GM21825 (cell line): ENCODE data around the gene PPARG.
"Not testable (repeated sequence)": the region's sequence is repeated elsewhere in the genome, so short reads cannot be mapped to it uniquely, and the experiment has no call there.

Experiments
- ATAC-seq: cut with Tn5 transposase; IDR thresholded peaks from one replicate; pipeline ENCODE4 v1.9.1; 2021; ENCODE audit warnings: mild to moderate bottlenecking, moderate library complexity; ENCODE audit not compliant: unreplicated experiment

The PPARG gene

DNA sequence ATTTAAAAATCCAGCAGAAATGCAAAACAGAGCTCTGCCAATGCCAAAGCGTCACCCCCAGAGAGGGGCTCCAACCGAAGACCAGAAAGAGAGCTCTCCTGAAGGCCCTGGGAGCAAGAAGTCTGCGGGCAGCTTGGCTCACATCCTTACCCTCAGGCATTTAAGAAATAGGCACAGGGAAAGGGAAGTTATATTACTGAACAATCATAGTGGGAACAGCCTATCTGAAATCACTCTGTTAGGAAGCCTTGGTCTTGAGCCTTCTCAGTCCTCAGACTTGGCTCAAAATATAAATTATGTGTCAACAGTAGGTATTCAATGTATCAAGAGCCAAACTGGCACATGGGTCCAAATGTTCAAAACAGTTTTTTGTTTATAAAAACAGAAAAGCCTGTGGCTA is 10.3 kb upstream of the PPARG start:
- ATAC-seq: no peak

DNA sequence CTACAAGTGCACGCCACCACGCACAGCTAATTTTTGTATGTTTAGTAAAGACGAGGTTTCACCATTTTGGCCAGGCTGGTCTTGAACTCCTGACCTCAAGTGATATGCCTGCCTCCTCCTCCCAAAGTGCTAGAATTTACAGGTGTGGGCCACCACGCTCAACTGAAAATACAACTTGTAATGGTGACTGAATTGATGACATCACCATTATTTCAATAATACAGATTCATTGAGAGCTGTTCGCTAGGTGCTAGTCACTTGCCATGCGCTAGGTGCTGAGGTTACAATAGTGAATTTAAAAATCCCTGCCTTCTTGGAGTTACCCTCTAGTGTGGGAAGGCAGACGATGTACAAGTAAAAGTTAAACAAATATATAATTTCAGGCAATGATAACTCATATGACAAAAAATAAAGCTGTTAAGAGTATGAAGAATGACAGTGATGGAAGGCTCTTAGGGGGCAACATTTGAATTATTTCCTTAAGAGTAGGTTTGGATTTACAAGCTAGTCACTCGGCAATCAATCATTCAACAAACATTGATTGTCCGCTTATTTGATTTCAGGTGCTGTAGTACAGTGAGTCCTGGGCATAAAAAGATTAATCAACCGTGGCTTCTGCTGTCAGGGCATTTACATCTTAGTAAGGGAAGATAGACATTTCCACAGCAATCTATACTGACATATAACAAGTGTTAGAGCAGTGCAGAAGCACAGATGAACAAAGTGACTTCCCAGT is 9.1 kb upstream of the PPARG start:
- no peak for ATAC-seq

DNA sequence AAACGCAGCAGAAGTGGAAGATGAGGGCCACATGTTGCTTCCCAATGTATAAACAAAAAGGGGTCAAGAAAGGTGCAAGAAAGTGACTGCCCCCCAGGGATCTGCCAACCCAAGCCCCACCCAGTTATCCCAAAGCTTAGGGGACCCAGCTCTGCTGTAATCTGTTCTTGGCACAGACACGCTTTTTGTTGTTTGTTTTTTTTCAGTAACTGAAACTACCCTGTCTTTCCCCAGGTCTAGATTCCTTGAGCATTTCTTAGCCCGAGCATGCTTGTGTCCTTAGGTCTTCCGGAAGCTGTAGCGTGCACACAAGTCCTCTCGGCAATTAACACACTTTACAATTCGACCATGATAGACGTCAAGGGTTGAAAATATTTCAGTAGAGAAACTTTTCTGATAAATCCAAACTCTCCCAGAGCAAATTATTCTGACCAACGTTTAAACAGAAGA is 8.5 kb upstream of the PPARG start:
- ATAC-seq: no peak

DNA sequence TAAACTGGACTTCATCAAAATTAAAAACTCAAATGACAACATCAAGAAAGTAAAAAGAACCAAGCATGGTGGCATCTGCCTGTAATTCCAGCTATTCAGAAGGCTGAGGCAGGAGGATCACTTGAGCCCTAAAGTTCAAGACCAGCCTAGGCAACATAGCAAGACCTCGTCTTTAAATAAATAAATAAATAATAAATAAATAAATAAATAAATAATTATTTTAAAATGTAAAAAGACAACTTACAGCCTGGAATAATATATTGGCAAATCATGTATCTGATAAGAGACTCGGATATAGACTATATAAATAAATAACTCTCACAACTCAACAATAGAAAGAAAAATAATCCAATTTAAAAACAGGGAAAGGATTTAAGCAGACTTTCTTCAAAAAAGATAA is 4.3 kb upstream of the PPARG start:
- ATAC-seq: no peak

GRCh38 chr3:12285003-12285555 is 3.8 kb upstream of the PPARG start:
- ATAC-seq: no peak

DNA sequence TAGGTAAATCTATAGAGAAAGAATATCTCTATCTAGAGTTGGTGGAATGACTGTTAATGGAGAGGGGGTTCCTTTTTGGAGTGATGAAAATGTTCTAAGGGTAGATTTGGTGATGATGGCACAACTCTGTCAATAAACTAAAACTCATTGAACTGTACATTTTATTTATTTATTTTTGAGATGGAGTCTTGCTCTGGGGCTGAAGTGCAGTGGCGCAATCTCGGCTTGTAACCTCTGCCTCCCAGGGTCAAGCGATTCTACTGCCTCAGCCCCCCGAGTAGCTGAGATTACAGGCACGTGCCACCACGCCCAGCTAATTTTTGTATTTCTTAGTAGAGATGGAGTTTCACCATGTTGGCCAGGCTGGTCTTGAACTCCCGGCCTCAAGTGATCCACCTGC is 3.1 kb upstream of the PPARG start:
- ATAC-seq: not testable (repeated sequence)

GRCh38 chr3:12286504-12286903 is 2.4 kb upstream of the PPARG start:
- ATAC-seq: no peak

DNA sequence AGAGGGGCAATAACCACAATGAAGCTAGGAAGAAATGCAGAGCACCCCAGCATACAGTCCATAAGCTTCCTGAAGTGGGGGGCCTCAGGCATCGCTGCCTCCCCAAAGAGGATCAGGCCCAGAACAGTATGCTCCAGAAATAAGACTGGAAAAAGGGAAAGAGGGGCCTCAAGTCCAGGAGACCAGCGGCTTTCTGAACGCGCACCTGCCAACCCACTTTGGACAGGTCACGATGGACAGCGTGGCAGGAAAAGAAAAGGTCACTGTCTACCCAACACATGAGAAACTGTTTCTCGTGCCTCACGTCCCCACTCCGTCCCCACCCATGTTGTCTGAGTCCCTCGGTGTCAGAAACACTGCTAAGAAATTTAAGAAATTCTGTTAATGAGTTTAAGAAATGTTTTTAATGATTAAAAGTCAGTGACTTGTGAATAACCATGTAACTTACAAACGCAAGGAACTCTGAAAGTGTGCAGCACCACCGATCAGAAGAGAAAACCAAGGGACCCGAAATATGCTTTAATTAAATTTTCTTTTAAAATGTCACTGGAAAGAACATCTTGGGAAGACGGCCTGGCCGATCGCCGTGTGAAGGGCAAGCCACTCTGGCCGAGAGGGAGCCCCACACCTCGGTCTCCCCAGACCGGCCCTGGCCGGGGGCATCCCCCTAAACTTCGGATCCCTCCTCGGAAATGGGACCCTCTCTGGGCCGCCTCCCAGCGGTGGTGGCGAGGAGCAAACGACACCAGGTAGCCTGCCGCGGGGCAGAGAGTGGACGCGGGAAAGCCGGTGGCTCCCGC is 1.7 kb upstream of the PPARG start:
- ATAC-seq: no peak

- ATAC-seq: no peak
Measured at GRCh38 chr3:12287727-12288181, 1.1 kb upstream of the PPARG start.

- no peak for ATAC-seq
Measured at GRCh38 chr3:12289524-12289923, 654 bp downstream of the PPARG start.

- ATAC-seq: no peak
Measured at GRCh38 chr3:12292770-12293169, 3.9 kb downstream of the PPARG start.

GRCh38 chr3:12294885-12295580 is 6.2 kb downstream of the PPARG start:
- no peak for ATAC-seq

DNA sequence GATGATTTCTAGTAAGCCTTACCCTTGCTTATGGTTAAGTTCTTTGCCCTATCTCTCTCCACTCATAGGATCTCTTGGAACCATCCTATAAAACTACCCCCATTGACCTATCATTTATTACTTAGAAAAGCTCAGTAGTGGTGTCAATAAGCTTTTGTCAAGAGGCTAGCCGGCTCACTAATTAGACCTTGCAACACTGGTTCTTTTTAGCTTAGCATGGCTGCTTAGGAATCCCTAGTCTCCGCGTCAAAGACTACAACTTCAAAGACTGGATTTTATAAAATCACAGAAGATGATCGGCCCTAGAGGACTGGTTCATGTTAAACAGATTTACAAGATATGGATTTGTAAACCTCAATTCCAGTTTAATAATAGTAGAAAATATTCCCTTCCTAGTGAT is 7.6 kb downstream of the PPARG start:
- ATAC-seq: no peak

DNA sequence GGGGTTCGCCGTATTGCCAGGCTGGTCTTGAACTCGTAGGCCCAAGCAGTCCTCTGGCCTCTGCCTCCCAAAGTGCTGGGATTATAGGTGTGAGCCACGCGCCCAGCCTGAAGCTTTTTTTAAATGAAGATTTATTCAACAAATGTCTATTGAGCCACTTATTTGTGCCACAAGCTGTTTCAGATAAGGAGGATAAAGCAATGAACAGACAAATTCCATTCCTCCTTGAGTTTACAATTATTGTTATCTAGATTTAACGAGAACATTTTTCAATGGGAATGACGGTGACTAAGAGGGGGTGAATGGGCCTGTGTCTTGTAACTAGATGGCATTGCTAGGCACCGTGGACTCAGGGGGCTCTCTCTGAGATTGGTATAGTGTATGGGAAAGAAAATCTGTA is 10.2 kb downstream of the PPARG start:
- ATAC-seq: no peak

GRCh38 chr3:12300137-12300536 is 11.3 kb downstream of the PPARG start:
- no peak for ATAC-seq

GRCh38 chr3:12301031-12301430 is 12.2 kb downstream of the PPARG start:
- ATAC-seq: no peak

DNA sequence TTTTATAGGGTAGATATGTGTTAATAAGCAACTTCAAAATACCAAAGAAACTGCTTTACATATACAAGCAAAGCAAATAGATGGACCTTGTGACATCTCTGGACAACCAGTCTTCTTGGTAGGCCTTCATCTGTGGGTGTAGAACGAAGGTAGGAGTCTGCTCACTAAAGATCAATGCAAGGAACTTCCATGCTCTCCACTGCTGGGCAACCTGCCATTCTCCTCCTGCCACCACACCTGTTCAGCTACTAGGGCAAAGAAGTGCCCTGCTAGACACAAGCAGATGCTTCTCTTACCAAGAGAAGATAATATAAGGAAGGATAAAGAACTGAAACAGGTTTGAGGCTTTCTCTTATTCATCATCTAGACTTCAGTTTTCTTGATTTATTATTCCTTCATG is 12.6 kb downstream of the PPARG start:
- no peak for ATAC-seq

DNA sequence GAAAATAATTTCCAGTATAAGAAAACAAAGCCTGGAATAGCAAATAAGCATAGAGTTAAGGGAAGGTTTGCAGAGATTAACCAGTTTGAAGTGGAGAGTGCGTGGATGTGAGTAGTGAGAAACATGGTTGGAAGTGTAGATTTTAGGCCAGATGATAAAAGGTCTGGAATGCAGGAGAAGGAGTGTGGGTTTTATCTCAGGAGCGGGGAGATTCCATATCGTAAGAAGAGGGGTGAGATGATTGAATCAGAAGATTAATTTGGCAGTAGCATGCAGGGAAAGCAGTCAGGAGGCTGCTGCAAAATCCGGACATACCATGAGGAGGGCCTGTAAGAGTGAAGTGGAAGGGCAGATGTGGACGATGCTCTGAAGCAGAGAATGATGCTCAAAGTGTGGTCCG is 13.7 kb downstream of the PPARG start:
- ATAC-seq: no peak

DNA sequence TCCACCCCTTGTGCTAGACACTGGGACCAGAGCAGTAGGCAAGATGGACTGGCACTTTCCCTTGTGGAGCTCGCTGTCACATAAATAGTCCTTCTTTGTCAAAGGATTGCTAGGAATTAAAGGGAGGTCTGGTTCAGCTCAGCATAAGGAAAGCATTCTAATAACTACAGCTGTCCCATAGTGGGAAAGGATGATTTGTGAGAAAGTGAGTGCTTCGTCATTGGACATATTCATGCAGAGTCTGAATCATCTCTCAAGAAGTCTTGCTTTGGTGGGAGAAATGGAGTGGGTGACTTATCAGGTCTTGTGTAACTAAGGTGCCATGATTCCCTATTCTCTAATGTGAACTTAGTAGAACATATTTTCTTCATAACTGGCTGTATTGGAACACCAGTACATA is 14.7 kb downstream of the PPARG start:
- ATAC-seq: no peak

- ATAC-seq: no peak
Measured at GRCh38 chr3:12303993-12304392, 15.1 kb downstream of the PPARG start.

DNA sequence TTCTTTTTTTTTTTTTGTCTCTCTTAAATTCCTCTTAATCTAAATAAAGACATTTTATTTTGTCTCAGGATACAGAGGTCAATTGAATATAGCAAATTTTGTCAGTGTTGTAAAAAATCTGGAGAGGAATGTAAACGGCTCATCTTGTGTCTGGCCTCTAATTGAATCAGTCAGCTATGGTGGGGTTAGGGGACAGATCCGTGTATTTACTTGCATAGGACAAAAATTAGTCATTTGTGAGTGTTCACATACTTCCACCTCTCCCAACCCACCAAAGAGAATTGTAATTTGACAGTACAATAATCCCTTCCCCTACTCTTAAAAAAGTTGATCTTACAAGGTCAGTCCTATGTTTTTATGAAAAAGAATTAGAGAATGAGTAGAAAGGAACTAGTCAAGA is 18.3 kb downstream of the PPARG start:
- ATAC-seq: no peak
